Ovary (tissue), 3 donors: Measurements from ENCODE around the gene CBX2.

ENCODE experiments used
- CTCF ChIP-seq, 3 donors: fragments of 450-650 bp in 2 of 3; fragments of 200-600 bp in 1 of 3; IDR thresholded peaks; one replicate each; pipeline versions ENCODE4 v1.5.1 to v1.8.0; 2016 to 2022; ENCODE audit warnings: antibody characterized with exemption in 3 of 3, mild to moderate bottlenecking in 1 of 3
- EP300 ChIP-seq: sonication (generic); formaldehyde crosslinking; IDR thresholded peaks from one replicate; pipeline ENCODE4 v1.6.1; 2017; ENCODE audit warnings: antibody characterized with exemption
- donor health status: DM: no; HTN: no; CAD: no.

- no peak for TF ChIP-seq CTCF (IDR thresholded peaks at IDR 0.05)
- TF ChIP-seq EP300, result no peak
Measured at GRCh38 chr17:79821331-79822095, 43.6 kb downstream of the CBX2 start.
